HG02678 (cell line): ENCODE results near the gene UQCC3.
"Not testable (repeated sequence)": the region's sequence is repeated elsewhere in the genome, so short reads cannot be mapped to it uniquely, and the experiment has no call there.

Experiments
- ATAC-seq: cut with Tn5 transposase; IDR thresholded peaks from one replicate; pipeline ENCODE4 v1.9.1; 2021; ENCODE audit warnings: mild to moderate bottlenecking, moderate library complexity; ENCODE audit not compliant: unreplicated experiment

Gene UQCC3, protein sequence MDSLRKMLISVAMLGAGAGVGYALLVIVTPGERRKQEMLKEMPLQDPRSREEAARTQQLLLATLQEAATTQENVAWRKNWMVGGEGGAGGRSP

GRCh38 chr11:62671608-62672389 lies at the start of gene UQCC3, which contains the start of gene LBHD1:
Gene UQCC3, plus strand, starts transcription at chr11:62671673. Its CDS starts 73 bp downstream, at chr11:62671746.
Gene LBHD1, minus strand, starts transcription at chr11:62672267. Its CDS starts 2,236 bp downstream, at chr11:62670031.
- peak; percentile 68 for ATAC-seq

DNA sequence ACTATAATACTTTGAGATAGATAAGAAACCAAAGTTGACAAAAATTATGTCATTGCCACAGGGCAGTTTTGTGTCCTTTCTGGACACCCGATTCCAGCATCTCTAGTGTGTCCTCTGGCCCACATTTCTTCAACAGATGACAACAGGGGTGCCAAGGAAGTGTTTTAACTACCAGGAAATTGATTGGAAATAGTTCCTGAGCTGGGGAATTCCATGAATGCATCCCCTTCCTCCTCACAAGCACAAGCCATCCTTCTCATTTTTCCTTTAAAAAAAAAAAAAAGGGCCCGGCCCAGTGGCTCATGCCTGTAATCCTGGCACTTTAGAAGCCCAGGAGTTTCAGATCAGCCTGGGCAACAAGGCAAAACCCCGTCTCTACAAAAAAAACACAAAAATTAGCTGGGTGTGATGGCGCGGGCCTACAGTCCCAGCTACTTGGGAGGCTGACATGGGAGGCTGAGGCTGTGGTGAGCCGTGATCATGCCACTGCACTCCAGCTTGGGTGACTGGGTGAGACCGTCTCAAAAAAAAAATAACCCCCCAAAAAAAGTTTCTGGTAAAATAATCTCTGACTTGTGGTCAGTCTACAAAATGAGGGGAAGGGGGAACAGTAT lies 48.9 kb upstream of the UQCC3 start:
- ATAC-seq, result no peak

- no peak for ATAC-seq
These were observed 43.8 kb upstream of the UQCC3 start for GRCh38 chr11:62627713-62628112.

DNA sequence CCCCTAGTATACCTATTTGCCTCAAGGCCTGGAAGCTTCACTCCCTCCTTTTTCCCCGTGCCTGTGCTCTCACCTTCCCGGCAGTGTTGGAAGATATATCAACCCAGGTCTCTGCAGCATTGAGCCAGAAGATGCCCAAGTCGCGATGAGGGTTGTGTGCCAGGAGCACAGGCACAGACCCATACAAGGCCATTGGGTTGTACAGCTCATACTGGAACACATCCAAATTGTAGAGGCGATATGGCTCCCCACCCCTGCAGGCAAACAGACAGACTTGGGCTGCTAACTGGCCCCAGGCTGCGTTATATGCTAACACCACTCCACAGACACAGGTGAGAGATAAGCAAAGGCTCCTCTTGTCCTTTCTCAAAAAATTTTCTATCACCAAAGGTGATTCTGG lies 39.0 kb upstream of the UQCC3 start:
- no peak for ATAC-seq

- ATAC-seq, result no peak
These were observed 27.3 kb upstream of the UQCC3 start for GRCh38 chr11:62644220-62644619.

GRCh38 chr11:62645671-62645945 lies 25.9 kb upstream of the UQCC3 start:
- no peak for ATAC-seq

GRCh38 chr11:62645946-62646824 lies 25.3 kb upstream of the UQCC3 start, which contains the start of gene GANAB:
Gene GANAB, minus strand, starts transcription at chr11:62646613. Its CDS starts 14 bp downstream, at chr11:62646599.
- ATAC-seq, result peak; percentile 96

DNA sequence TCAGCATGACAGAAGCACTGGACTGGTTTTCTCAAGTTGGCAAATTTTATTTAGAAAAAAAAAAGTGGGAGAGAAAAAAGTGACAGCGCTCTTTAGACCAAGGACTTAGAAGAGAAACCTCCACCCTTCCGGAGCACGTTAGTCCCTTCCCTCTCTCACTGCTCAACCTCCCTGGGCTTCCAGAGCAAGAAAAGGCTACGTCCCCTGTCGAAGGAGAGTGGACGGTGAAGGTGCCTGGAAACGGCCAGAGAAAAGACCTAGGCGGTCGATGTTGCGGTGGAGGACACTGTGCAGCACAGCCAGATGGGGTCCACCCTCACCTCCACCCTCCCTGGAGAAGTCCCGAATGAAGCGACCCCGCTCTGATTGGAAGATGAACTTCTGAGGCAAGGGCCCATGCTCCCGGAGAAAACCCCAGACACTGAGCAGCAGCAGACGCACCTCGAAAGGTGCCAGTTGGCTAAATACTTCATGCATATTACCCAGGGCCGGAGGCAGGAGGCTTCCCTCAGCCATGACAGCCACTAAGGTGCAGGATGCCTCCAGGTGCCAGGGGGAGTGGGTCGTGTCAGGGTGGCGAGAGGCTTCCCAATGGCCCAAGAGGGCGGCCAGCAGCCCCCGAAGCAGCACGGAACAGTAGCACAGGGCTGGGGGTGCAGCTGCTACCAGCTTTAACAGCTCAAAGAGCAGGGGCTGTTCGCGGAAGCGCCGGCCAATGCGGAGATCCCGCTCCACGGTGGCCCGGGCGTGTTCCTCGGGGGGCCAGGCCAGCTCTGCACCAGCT lies 24.5 kb upstream of the UQCC3 start:
- no peak for ATAC-seq

- no peak for ATAC-seq
These were observed 23.9 kb upstream of the UQCC3 start for GRCh38 chr11:62647609-62648005.

- no peak for ATAC-seq
These were observed 23.1 kb upstream of the UQCC3 start for GRCh38 chr11:62648185-62648966.

DNA sequence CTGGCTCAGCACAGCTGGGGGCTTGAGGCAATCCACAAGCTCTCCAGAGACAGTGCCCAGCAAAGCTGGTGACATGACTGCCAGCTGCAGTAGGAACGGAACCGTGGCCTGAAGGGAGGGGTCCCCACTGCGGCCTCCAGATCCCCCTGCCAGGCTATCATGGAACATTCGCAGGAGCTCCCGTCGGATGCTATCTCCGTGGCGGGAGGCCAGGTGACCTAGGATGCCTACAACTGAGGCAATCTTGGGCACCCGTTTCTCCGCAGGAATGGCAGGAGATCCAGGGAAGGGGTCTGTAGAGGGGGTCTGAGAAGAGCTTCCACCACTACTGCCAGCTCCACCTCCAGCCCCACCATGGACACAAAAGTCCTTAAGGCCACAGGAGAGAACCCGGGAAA lies 22.5 kb upstream of the UQCC3 start:
- no peak for ATAC-seq

DNA sequence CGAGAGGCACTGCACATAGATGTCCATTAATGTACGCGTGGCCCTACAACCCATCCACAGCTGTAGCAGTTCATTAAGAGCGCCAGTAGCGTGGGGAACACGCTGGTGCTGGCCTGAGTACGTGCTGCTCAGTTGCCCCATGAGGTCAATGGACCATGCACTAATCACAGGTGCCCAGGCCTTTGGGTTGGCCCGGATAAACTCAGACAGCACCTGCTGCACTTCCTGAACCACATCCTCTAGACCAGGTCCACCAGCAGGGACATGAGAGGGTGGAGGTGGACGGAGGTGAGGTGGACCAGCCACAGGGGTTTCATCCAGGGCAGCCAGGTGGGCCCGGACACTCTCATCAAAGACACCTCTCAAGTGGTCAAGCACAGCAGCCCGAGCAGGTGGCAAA lies 22.0 kb upstream of the UQCC3 start:
- ATAC-seq, result no peak

DNA sequence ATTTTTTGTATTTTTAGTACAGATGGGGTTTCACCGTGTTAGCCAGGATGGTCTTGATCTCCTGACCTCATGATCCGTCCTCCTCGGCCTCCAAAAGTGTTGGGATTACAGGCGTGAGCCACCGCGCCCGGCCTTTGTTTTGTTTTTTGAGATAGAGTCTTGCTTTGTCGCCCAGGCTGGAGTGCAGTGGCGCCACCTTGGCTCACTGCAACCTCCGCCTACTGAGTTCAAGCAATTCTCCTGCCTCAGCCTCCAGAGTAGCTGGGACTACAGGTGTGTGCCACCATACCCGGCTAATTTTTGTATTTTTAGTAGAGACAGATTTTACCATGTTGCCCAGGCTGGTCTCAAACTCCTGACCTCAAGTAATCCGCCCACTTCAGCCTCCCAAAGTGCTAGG lies 21.2 kb upstream of the UQCC3 start:
- not testable (repeated sequence) for ATAC-seq

GRCh38 chr11:62652161-62653006 lies 19.1 kb upstream of the UQCC3 start:
- peak; percentile 6 for ATAC-seq

DNA sequence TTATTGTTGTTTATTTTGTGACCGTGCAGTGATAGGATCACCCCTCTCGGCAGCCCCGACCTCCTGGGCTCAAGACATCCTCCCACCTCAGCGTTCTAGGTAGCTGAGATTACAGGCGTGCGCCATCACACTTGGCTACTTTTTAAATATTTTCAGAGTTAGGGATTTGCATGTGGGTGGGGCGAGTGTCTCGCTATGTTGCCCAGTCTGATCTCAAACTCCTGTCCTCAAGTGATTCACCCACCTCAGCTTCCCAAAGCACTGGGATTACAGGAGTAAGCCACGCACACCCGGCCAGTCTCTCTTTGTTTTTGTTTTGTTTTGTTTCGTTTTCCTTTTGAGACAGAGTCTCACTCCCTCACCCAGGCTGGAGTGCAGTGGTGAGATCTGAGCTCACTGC lies 17.2 kb upstream of the UQCC3 start:
- no peak for ATAC-seq

DNA sequence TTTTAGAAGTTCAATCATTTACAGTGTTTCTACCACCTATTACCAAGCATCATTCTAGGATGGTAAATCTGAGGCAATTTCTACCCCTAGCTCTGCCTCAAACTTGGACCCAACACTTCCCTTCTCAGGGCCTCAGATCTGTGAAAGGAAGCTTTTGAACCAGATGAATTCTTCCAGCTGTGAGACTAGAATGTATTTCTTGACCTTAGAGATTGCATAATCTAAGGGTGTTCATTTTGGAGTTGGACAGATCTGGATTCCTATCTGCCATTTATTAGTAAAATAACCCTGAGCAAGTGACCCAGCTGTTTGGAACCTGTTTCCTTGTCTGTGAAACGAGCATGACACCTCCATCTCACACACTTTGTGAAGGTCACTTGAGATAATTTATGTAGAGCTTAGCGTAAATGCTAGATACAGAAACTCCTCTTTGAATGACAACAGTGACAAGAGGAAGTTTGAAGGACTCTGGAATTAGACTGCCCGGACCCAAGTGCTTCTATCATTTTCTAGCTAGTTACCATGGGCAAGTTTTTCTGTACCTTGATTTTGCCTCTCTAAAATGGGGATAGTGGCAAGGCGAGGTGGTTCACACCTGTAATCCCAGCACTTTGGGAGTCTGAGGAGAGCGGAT lies 14.6 kb upstream of the UQCC3 start:
- ATAC-seq, result no peak

GRCh38 chr11:62664405-62665074 lies 6.9 kb upstream of the UQCC3 start:
- peak; percentile 33 for ATAC-seq

DNA sequence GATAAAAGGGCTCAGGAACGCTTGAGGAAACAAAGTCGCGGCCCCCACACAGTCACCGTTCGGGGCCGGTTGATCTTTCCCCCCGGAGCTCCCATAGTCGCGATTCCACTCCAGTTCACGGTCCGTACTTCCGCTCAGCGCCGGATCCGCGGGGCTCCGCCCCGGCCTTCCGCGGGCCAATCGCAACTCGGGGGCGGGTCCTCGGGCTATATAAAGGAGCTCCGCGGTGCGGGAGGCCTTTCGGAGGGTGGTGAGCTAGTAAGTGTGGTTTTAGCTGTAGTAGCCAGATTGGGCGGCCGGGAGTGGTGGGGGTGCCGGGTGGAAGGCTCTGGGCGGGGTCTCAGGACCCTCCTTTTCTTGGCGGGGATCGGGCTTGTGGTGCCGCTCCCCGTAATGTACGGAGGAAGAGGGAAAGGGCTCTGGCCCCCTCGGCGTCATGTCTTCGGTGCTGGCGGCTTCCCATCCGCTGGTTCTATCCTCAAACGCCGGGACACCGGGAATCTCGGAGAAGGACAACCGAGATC lies 6.3 kb upstream of the UQCC3 start, which contains the start of the genes C11orf98 and CSKMT:
Gene C11orf98 (minus strand): TSS at position 136 of the 524 bp plus-strand sequence. CDS start 41 bp downstream, at position 95.
Gene CSKMT (plus strand): TSS at position 238 of the 524 bp plus-strand sequence. CDS start 568 bp downstream, outside the sequence.
- ATAC-seq, result peak; percentile 89
